H4 (cell line): Measurements from ENCODE around the gene PHLDB3. TPM values are rescaled to one million over a fixed set of nuclear protein-coding genes. Genes with fewer than 3 reads are reported as not detected.

Source experiments
- DNase-seq: peaks from one replicate; pipeline ENCODE4 v3.0.0-alpha.2; 2015; ENCODE audit warnings: low spot score
- total RNA-seq: library from RNA; depleted of rRNA; stranded (reverse); fragments of >200 nt; shearing (Covaris generic); gene quantifications from 2 replicates; pipeline ENCODE4 v1.2.3, GENCODE V29; 2014

The PHLDB3 gene
- total RNA-seq, 1 experiment from 2014 or later = 2.1 TPM

DNA sequence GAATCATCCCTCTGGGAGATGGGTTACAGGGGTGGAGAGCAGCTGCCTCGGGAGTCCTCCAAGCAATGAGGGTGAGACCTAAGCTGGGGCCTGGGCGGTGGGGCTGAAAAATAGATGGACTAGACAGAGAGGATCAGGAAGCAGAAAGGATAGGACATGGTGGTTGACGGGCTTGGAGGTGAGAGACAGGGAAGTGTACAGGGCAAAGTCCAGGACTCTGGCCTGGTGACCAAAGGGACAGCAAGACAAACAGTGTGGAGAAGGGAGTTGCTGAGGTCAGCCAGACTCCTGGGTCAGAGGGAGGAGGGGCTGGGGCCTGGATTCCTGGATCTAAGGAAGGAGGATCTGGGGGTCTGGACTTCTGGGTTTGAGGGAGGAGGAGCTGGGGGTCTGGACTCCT lies 5.5 kb downstream of the PHLDB3 start:
- no peak for DNase-seq

DNA sequence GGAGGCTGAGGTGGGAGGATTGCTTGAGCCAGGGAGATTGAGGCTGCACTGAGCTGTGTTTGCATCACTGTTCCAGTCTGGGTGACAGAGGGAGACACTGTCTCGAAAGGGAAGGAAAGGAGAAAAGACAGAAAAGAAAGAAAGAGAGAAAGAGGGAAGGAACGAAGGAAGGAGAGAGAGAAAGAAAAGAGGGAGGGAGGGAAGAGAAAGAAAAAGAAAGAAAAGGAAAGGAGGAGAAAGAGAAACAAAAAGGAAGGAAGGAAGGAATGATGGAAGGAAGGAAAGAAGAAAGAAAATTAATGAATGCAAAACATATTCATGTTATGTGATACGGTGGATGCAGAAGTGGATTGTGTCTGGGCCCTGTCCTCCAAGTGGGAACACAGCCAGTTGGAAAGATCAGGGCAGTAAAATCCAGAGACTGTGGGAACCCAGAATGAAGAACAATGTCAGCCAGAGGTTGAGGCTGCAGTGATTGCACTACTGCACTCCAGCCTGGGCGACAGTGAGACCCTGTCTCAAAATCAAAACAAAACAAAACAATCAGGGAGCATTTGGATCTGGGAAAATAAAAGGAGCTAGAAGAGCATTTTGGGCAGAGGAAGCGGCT lies 6.2 kb downstream of the PHLDB3 start:
- no peak for DNase-seq

DNA sequence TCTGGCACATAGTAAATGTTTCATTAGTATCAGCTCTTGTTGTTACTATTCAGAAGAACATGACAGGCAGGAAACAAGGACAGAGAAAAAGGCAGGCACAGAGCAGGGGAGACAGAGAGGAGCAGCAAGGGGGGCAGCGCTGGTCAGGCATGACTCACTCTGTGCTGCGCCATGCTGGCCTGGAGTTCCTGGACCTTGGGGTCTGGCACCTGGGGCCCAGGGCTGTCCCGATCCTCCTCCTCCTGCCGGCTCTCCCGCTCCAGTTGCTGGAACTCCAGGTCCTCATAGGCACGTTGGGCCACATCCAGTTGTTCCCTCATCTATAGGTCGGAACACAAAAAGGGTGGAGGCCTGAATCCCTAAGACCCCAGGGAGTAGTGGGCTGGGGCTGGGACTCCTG lies 7.6 kb downstream of the PHLDB3 start:
- DNase-seq = no peak

DNA sequence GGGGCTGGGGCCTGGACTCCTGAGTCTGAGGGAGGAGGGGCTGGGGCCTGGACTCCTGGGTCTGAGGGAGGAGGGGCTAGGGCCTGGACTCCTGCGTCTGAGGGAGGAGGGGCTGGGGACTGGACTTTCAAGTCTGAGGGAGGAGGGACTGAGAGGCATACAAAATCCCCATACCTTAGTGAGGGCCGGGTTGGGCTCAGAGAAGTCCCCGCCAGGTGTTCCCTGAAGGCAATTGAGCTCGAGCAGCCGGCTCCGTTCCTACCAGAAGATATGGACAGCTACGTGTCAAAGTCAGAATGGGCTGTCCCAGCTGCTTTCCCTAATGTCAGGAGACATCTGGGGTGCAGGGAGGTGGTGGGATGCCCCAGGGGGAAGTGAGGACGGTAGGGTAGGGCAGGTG lies 9.5 kb downstream of the PHLDB3 start:
- no peak for DNase-seq

DNA sequence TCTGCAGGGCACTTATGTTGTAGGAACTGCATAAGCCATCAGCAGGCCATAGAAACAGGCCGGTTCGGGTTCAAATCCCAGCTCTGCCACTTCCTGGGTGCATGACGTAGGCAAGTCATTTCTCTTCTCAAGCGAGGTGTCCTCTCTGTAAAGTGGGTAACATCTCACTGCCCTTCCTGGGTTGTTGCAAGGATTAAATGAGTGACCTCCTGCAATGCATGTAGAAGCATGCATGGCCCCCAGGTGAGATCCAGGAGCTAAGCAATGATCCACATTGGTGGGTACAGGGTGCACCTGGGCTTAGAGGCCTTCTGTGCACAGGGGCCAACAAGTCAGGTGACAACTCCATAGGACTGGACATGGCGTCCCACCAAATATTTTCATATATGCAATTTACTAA lies 13.8 kb downstream of the PHLDB3 start:
- DNase-seq = no peak

DNA sequence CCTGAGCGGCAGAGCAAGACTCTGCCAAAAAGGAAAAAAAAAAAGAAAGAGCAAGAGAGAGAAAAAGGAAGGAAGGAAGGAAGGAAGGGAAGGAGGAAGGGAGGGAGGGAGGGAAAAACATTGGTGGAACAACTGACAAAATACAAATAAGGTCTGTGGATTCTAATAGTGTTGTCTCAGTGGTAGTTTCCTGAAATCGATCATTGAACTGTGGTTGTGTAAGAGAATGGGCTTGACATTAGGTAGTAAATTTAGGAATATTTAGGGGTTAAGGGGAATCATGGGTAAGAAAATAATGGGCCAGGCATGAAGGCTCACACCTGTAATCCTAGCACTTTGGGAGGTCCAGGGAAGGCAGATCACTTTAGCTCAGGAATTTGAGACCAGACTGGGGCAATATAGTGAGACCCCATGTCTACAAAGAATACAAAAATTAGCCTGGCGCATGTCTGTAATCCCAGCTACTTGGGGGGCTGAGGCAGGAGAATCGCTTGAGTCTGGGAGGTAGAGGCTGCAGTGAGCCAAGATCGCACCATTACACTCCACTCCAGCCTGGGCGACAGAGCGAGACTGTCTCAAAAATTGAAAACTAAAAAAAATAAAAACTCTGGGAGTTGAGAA lies 14.5 kb downstream of the PHLDB3 start:
- no peak for DNase-seq

DNA sequence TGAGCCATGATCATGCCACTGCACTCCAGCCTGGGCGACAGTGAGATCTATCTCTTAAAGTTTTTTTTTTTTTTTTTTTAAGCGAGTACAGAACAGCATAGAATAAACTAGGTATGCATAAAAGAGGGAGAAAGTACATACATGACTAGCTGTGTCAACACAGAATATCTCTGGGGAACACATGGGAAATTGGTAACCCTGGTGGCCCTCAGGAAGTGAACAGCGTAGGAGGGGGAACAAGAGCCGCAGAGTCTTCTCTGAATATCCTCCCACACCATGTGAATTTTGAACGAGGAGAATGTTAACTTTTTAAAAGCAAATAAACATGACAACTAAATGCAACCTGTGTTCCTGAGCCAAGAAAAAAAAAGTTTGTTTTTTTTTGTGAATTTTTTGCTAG lies 15.2 kb downstream of the PHLDB3 start:
- DNase-seq = no peak

DNA sequence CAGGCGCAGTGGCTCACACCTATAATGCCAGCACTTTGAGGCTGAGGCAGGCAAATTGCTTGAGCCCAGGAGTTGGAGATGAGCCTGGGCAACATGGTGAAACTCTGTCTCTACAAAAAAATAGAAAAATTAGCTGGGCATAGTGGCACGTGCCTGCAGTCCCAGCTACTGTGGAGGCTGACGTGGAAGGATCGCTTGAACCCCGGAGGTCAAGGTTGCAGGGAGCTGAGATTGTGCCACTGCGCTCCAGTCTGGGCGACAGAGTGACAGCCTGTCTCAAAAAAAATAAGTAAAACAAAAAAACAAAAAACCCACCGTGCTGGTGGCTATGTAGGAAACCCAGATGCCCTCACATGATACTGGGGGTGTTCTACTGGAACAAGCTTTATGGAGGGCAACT lies 16.4 kb downstream of the PHLDB3 start:
- no peak for DNase-seq

DNA sequence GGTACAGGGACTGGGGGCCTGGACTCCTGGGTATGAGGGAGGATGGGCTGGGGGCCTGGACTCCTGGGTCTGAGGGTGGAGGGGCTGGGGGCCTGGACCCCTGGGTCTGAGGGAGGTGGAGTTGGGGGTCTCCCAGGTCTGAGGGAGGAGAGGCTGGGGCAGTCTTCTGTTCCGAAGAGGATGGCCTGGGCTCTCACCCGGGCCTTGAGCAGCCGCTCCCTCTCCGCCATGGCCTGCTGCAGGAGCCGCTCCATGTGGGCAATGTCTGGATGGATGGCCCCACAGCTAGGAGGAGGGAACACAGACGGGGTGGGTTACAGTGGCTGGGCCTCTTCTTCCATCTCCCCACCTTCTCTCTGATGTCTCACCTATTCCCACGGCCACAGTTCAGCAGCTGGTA lies 18.1 kb downstream of the PHLDB3 start:
- DNase-seq = no peak

DNA sequence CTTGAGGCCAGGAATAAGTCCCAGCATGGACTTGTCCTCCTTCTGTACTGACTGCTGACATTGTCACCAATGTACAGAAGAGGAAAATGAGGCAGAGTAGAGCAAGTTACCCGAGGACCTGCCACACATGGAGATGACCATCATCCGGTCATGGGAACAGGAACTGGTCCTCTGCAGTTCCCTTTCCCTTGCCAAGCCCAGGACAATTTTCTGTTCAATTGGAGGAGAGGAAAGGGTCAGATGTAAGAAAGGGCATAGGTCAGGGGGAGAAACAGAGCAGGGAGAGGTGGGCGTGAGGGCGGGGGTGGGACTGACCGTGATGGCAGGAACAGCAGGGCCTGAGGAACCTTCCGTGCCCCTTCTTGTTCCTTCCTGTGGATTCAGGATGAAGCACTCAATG lies 18.6 kb downstream of the PHLDB3 start:
- DNase-seq = no peak

DNA sequence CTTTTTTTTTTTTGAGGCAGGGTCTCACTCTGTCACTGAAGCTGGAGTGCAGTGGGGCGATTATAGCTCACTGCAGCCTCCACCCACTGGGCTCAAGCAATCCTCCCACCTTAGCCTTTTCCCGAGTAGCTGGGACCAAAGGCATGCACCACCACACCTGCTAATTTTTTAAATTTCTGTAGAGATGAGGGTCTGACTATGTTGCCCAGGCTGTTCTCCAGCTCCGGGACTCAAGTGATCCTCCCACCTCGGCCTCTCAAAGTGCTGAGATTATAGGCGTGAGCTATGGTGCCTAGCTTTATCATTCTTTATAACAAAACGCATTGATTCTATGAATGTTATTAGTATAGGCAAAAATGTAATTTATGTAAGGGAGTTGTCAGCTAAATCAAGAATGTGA lies 21.3 kb downstream of the PHLDB3 start:
- no peak for DNase-seq

DNA sequence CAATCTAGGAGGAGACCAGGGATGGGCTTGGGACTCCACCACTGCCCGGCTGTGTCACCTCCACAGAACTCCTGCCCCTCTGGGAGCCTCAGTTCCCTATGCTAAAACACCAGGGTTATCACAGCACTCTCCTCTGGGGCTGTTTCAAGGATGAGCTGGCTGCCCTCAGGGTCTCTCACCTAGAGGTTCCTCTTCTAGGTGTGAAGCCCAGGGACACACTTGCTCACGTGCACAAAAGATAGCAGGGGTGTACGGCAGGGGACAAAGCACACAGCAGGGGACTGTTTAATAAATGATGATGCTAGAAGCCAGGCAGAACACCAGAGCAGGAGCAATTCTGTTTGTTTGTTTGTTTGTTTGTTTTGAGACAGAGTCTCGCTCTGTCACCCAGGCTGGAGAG lies 22.4 kb downstream of the PHLDB3 start:
- DNase-seq = no peak

DNA sequence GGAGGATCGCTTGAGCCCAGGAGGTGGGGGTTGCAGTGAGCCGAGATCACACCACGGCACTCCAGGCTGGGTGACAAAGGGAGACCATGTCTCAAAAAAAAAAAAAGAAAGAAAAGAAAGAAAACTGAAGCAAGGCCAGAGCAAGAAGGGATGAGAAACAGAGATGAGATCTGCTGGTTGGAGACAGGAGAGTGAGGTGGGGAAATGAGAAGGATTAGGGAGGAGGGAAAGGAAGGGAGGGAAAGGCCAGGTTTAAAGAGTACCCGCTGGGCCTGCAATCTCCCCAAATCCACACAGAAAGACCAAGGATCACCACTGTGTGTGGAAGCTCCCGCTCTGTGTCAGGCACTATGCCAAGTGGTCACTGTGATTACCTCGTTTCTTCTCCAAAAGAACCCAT lies 22.8 kb downstream of the PHLDB3 start:
- no peak for DNase-seq

DNA sequence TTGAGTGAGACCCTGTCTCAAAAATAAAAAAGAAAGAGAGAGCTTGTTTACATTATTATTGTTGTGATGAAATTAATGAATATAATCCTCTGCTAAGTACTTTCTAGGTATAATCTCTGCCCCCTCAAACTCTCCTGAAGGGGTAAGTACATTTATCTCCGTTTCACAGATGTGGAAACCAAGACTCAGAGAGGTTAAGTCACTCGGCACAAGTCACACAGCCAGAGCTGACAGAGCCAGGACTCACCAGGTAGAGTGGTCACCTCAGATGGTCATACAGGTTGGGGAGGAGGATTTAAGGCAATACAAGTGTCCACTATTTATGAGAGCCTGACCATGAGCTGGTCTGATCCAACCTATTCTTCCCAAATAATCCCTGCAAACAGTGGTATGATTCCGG lies 24.0 kb downstream of the PHLDB3 start:
- no peak for DNase-seq

DNA sequence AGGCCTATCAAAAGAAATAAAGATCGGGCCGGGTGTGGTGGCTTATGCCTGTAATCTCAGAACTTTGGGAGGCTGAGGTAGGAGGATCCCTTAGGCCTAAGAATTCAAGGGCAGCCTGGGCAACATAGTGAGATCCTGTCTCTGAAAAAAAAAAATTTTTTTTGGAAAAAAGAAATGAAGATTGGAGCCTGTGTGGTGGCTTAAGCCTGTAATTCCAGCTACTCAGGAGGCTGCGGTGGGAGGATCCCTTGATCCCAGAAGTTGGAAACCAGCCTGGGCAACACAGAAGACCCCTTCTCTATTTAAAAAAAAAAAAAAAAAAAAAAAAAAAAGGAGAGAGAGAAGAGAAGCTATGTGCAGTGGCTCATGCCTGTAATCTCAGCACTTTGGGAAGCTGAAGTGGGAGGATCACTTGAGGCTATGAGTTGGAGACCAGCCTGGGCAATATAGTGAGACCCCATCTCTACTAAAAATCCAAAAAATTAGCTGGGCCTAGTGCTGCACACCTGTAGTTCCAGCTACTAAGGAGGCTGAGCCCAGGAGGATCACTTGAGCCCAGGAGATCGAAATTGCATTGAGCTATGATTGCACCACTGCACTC lies 24.5 kb downstream of the PHLDB3 start:
- DNase-seq = no peak

DNA sequence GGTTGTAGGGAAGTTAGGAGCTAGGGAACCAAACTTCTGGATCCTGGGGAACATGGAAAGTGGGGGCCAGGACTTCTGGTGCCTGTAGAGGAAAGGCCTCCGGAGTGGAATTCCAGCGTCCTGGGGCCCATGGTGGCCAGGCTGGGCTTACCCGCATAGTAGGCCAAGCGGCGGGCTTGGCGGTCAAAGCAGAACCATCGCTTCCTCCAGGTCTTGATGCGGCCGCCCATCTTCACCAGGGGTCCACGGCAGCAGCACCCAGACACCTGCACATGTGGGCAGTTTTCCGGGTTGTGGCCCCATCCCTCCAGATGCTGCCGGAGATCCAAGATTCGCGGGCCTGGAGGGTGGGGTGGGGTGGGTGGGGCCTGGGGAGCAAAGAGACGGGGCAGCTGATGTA lies 25.3 kb downstream of the PHLDB3 start:
- no peak for DNase-seq

DNA sequence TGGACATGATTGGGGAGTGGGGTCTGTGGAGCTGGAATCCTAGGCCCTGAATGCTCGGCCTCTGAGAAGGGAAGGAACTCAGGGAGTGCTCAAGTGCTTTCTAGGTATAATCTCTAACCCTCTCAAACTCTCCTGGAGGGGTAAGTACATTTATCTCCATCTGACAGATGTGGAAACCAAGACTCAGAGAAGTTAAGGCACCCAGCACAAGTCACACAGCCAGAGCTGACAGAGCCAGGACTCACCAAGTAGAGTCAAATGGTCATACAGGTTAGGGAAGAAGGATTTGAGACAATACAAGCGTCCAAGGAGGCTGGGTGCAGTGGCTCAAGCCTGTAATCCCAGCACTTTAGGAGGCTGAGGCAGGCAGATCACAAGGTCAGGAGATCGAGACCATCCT lies 26.2 kb downstream of the PHLDB3 start:
- DNase-seq = no peak

DNA sequence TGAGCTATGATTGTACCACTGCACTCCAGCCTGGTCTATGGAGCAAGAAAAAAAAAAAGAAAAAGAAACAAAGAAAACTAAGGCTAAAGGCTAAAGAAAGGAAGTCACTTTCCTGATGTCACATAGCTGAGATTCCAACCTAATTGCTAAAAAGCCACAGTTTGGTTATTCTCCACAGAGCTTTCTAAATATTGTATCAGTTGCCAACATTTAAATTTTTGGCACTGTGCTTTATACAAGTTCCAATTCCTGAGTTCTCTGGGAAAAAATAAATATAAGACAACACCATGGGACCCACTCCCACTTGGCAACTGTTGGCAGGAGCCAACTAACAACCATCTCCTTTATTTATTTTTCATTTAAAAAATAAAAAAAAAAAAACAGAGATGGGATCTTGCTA lies 27.9 kb downstream of the PHLDB3 start:
- DNase-seq = peak; percentile 86

DNA sequence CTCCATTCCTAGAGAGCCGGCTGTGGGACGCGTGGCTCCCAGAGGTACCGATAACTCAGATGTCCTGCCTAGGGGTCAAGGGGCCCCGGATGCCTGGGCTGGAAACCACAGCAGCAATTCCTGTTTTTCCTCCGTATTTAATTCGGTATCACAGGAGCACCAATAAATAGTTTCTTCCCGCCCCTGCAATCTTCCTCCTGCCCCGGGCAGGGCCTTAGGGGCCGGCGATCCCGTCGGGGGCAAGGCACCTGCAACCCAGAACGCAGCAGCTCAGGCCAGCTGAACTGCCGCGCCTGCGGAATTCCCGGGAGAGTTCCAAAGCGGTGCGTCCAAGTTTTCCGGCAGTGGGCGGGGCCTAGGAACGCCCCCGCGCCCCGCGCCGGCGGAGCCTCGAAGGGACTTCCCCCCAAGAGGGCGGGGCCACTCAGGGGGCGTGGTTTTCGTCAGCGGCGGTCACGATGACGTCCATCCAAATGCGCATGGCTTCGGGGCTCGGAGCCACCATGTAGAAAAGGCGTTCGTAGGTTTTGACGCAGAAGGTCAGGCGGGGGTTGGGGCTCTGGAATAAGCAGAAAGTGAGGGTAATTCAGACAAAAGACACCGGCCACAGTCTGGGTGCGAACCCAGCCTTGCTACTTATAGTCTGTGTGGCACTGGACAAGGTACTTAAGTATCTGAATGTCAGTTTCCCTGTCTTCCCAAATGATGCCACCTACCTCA lies 29.4 kb downstream of the PHLDB3 start:
- DNase-seq = peak; percentile 69

DNA sequence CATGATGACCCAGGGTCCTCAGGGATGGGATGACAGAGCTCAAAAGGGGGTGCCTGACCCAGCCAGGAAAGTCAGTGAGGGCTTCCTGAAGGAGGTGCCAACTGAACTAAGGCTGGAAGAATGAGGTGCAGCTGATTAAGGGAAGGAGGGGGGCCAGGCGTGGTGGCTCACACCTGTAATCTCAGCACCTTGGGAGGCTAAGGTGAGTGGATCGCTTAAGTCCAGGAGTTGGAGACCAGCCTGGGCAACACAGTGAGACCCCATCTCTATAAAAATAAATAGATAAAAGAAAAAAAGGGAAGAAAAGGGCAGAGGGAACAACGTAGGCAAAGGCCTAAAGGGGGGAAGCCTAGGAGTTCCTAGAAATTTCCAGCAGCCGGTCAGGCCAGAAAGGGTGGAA lies 30.1 kb downstream of the PHLDB3 start:
- DNase-seq = no peak

DNA sequence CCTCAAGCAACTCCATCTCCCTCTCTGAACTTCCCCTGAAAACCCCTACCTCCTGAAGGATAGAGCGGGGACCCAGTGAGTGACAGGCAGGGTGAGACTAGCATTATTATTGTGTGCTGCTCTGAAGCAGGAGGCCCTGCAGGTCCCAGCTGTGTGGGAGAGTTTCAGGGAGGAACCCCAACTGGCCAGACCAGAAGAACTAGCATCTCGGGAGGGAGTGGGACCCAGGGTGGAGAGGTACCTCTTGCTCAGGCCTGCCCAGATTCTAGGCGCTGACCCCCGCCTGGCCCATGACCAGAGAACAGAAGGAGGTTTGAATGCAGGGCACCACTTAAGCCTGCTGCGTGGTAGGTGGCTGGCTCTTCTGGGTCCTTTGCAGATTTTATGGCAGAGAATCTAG lies 33.5 kb downstream of the PHLDB3 start:
- no peak for DNase-seq

DNA sequence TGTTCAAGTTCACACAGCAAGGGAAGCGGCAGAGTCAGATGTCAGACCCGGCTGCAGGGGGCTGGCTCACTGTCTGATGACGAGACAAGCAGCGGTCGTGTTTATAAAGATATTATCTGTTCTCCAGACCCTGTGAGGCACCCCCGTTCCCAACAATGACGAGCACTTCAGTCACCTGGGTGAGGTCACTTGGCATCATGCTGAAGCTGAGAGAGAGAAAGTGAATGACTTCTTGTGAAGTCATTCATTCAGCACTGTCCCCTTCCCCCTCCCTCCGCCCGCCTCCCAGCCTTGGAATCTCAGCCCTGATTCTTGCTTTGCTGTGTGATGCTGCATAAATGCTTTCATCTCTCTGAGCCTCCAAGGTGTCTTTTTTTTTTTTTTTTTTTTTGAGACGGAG lies 34.3 kb downstream of the PHLDB3 start:
- DNase-seq = peak; percentile 46

DNA sequence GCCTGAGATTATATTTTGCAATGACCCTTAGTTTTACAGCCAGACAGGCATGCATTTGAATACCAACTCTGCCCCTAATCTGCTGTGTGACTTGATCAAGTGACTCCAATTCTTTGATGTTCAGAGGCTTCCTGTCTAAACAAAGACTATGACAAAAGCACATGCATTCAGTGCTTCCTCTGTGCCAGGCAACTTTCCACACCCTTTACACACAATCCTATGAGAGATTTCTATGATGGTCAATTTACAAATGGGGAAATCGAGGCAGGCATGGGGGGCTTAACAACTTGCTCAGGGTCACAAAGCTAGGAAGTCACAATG lies 35.4 kb downstream of the PHLDB3 start:
- no peak for DNase-seq
